ENCODE data around the gene SCAMP1. TPM values are rescaled to one million over a fixed set of nuclear protein-coding genes. Genes with fewer than 3 reads are reported as not detected.
A peak's percentile ranks its signal among the peaks of the same experiment; 100 is the strongest.

The SCAMP1 gene
- total RNA-seq (2014; rRNA removed) (25.5 and 26.4 TPM in 2 replicates), Bru-seq, nascent RNA (percentile 78 among the genes with signal in this experiment), BruChase-seq, experiment 1, labeled RNA remaining after a 6-hour chase (percentile 67 among the genes with signal in this experiment), BruChase-seq, experiment 2, labeled RNA remaining after a 2-hour chase (percentile 70 among the genes with signal in this experiment)
- long read RNA-seq, full-length matches to known transcripts, result 261 of 330 reads
- long read RNA-seq, partial matches to known transcripts, result 3 of 330 reads
- long read RNA-seq, other reads (novel, unspliced or antisense), result 66 of 330 reads

- DNase-seq, result peak; percentile 90
- POLR2A ChIA-PET (ENCODE audit: unreplicated experiment), result interaction anchor here (0.9 kb wide), 1 partner anchor 15 kb away, joined by 3 read pairs; no protein-coding TSS in a partner anchor
Measured at GRCh38 chr5:78359831-78360673, at the start of gene SCAMP1. TSS of gene SCAMP1 (plus strand) at chr5:78360617. CDS start at chr5:78360672, 55 bp downstream.

GRCh38 chr5:78317515-78317914 lies 42.9 kb upstream of the SCAMP1 start:
- TF ChIP-seq CTCF (conservative IDR thresholded peaks at IDR 0.05; ENCODE audit: low read depth, low read length), result no peak
- TF ChIP-seq EZH2 (IDR thresholded peaks at IDR 0.05; ENCODE audit: low read length, unreplicated experiment), result no peak
- TF ChIP-seq EZH2phosphoT487 (IDR thresholded peaks at IDR 0.05; ENCODE audit: borderline replicate concordance, low read length), result no peak
- Histone ChIP-seq H4K20me1 (ENCODE audit: low read length) (no peaks in the 10 kb centered on the region), H3K4me1 (ENCODE audit: insufficient read depth, low read length) (no peaks in the 10 kb centered on the region), H3K27ac (ENCODE audit: low read length) (no peak overlapping the region), H3K4me3 (ENCODE audit: low read length) (no peak overlapping the region), H2AFZ (ENCODE audit: low read length) (no peak overlapping the region), H3K36me3 (ENCODE audit: low read depth, low read length) (no peaks in the 10 kb centered on the region), H3K9me2 (replicated peaks; ENCODE audit: low read length) (no peaks in the 10 kb centered on the region), H3K4me2 (ENCODE audit: low read length) (no peak overlapping the region), H3K79me2 (ENCODE audit: low read length) (no peaks in the 10 kb centered on the region), H3K9ac (ENCODE audit: low read length) (no peak overlapping the region), H3K27me3 (ENCODE audit: low read length) (no peaks in the 10 kb centered on the region), H3K9me3 (ENCODE audit: low read length) (no peaks in the 10 kb centered on the region), H3F3A (ENCODE audit: low read length, unreplicated experiment) (no peaks in the 10 kb centered on the region)
- DNase-seq, result no peak
- ChIA-PET CTCF (no interaction called here), POLR2A (ENCODE audit: unreplicated experiment) (no interaction called here)
- ATAC-seq, result no peak
- intact Hi-C loops (cut with micrococcal nuclease), result no loop called here
- no TSS peak for BruUV-seq (replicated peaks)

More at GRCh38 chr5:78359831-78360673, at the start of gene SCAMP1:
- no peak for TF ChIP-seq CTCF (conservative IDR thresholded peaks at IDR 0.05; ENCODE audit: low read depth, low read length)
- TF ChIP-seq EZH2 (IDR thresholded peaks at IDR 0.05; ENCODE audit: low read length, unreplicated experiment), result no peak
- TF ChIP-seq EZH2phosphoT487 (IDR thresholded peaks at IDR 0.05; ENCODE audit: borderline replicate concordance, low read length), result no peak
- CTCF ChIA-PET, result no interaction called here
- Histone ChIP-seq H3K9me3 (ENCODE audit: low read length) (no peaks in the 10 kb centered on the region), H3F3A (ENCODE audit: low read length, unreplicated experiment) (no peaks in the 10 kb centered on the region), H4K20me1 (ENCODE audit: low read length) (0 out of 2 replicates have a peak, but pooled peaks cover 3% of the 10 kb centered on the region), H2AFZ (ENCODE audit: low read length) (peak within 1 kb of the TSS; percentile 96), H3K4me1 (ENCODE audit: insufficient read depth, low read length) (peaks cover 14% of the 10 kb centered on the region), H3K36me3 (ENCODE audit: low read depth, low read length) (no peaks in the 10 kb centered on the region), H3K9me2 (replicated peaks; ENCODE audit: low read length) (no peaks in the 10 kb centered on the region), H3K4me3 (ENCODE audit: low read length) (peak within 1 kb of the TSS; percentile 97), H3K27ac (ENCODE audit: low read length) (peak within 1 kb of the TSS; percentile 93), H3K79me2 (ENCODE audit: low read length) (peaks cover 49% of the 10 kb centered on the region), H3K9ac (ENCODE audit: low read length) (peak within 1 kb of the TSS; percentile 97), H3K27me3 (ENCODE audit: low read length) (no peaks in the 10 kb centered on the region), H3K4me2 (ENCODE audit: low read length) (peak within 1 kb of the TSS; percentile 91)
- BruUV-seq (replicated peaks), result TSS peak; percentile 75
- peak; percentile 85 for ATAC-seq
- intact Hi-C loops (cut with micrococcal nuclease), result loop anchor here (1.0 to 5.0 kb wide), 3 partner anchors 47 to 167 kb away; partner anchors contain the start of gene AP3B1

Measured in PC-3 (cell line).